Stimulated activated CD8-positive, alpha-beta memory T cell treated with anti-CD3 and anti-CD28 coated beads, Interleukin-15, amount 100 ng/mL, for 1 hour (primary cell): Measurements from ENCODE around the gene TNFSF13.

Source experiments
- DNase-seq: peaks from one replicate; pipeline ENCODE4 v3.0.0-alpha.2; 2020; ENCODE audit warnings: low read depth

The TNFSF13 gene

DNA sequence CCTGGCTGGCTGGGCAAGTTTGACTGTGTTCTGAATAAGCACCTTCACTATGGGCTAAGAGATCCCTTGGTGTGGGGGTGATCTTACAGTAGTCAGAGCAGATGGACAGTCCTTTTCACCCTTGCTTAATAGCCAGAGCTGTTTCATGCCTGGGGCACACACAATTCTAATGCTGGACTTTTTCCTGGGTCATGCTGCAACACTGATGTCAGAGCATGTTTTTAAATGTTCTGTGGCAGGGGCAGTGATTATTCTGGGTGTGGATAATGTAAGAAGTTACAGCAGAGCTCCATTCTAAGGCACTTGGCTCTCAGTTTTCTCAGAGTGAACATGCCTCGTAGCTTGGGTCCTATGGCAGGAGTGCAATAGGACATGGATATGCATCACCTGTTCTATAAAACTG, 16.9 kb downstream of the TNFSF13 start:
- no peak for DNase-seq

DNA sequence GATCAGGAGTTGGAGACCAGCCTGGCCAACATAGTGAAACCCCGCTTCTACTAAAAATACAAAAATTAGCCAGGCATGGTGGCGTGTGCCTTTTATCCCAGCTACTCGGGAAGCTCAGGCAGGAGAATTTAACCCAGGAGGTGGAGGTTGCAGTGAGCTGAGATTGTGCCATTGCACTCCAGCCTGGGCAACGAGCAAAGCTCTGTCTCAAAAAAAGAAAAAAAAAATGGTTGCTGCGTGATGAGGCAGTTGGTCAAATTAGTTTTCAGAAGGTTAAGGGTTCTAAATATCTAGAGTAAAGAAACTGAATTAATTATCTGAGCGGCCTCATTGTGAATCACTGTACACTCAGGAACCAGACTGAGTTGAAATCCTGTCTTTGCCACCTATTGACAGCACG, 17.4 kb downstream of the TNFSF13 start:
- no peak for DNase-seq

DNA sequence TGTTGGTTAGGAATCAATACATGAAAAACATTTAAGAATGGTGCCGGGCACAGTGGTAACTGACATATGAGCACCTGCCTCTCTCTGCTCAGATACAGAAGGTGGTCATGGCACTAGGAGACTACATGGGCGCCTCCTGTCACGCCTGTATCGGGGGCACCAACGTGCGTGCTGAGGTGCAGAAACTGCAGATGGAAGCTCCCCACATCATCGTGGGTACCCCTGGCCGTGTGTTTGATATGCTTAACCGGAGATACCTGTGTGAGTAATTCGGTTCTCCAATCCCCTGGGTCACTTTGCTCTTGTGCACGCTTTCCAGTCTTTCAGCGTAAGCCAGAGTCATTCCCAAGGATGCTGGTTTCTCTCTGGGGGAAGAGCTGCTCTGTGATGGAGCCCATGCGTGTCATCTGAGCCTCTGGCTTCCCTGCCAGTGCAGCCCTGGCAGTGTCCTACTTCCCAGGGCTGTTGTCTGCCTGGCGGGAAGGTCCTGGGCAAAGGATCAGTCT, 17.9 kb downstream of the TNFSF13 start:
- no peak for DNase-seq

DNA sequence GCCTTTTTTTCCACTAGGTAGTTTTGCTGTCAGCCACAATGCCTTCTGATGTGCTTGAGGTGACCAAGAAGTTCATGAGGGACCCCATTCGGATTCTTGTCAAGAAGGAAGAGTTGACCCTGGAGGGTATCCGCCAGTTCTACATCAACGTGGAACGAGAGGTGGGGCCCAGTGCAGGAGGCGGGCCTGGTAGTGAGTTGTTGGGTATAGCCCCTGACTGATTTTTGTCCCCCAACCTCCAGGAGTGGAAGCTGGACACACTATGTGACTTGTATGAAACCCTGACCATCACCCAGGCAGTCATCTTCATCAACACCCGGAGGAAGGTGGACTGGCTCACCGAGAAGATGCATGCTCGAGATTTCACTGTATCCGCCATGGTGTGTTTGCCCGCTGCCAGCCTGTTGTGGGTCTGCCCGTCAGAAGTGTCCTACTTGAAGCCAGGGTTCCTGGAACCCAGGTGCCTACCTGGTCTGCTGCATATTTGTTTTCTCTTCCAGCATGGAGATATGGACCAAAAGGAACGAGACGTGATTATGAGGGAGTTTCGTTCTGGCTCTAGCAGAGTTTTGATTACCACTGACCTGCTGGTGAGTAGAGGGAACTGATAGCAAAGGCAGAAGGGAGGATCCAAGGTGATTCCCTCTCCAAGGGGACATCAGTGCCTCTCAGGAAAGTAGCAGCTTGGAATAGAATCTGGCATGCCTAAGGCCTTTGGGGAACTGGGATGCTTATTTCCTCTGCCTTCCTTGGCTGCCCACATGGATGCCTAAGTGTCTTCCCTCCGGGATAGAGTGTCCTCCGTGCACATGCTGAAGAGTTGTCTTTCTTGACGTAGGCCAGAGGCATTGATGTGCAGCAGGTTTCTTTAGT, 19.0 kb downstream of the TNFSF13 start:
- no peak for DNase-seq

DNA sequence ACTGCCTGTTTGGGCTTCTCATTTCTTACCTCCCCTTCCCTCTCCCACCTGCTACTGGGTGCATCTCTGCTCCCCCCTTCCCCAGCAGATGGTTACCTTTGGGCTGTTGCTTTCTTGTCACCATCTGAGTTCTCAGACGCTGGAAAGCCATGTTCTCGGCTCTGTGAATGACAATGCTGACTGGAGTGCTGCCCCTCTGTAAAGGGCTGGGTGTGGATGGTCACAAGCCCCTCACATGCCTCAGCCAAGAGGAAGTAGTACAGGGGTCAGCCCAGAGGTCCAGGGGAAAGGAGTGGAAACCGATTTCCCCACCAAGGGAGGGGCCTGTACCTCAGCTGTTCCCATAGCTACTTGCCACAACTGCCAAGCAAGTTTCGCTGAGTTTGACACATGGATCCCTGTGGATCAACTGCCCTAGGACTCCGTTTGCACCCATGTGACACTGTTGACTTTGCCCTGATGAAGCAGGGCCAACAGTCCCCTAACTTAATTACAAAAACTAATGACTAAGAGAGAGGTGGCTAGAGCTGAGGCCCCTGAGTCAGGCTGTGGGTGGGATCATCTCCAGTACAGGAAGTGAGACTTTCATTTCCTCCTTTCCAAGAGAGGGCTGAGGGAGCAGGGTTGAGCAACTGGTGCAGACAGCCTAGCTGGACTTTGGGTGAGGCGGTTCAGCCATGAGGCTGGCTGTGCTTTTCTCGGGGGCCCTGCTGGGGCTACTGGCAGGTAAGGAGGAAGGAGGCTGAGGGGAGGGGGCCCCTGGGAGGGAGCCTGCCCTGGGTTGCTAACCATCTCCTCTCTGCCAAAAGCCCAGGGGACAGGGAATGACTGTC, 20.7 kb downstream of the TNFSF13 start, which contains the start of gene CD68:
TSS of gene CD68 (plus strand) at position 638 of the 833 bp plus-strand sequence. CDS start at position 678, 40 bp downstream.
- no peak for DNase-seq

DNA sequence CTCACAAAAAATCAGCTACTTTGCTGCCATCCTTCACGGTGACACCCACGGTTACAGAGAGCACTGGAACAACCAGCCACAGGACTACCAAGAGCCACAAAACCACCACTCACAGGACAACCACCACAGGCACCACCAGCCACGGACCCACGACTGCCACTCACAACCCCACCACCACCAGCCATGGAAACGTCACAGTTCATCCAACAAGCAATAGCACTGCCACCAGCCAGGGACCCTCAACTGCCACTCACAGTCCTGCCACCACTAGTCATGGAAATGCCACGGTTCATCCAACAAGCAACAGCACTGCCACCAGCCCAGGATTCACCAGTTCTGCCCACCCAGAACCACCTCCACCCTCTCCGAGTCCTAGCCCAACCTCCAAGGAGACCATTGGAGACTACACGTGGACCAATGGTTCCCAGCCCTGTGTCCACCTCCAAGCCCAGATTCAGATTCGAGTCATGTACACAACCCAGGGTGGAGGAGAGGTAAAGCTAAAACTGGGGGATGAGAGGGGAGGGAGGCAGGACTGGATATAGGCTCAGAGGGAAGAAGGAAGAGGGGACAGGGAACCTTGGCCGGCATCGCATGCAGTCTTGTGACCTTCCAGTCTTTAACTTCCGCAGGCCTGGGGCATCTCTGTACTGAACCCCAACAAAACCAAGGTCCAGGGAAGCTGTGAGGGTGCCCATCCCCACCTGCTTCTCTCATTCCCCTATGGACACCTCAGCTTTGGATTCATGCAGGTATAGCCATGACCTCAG, 21.5 kb downstream of the TNFSF13 start:
- no peak for DNase-seq

DNA sequence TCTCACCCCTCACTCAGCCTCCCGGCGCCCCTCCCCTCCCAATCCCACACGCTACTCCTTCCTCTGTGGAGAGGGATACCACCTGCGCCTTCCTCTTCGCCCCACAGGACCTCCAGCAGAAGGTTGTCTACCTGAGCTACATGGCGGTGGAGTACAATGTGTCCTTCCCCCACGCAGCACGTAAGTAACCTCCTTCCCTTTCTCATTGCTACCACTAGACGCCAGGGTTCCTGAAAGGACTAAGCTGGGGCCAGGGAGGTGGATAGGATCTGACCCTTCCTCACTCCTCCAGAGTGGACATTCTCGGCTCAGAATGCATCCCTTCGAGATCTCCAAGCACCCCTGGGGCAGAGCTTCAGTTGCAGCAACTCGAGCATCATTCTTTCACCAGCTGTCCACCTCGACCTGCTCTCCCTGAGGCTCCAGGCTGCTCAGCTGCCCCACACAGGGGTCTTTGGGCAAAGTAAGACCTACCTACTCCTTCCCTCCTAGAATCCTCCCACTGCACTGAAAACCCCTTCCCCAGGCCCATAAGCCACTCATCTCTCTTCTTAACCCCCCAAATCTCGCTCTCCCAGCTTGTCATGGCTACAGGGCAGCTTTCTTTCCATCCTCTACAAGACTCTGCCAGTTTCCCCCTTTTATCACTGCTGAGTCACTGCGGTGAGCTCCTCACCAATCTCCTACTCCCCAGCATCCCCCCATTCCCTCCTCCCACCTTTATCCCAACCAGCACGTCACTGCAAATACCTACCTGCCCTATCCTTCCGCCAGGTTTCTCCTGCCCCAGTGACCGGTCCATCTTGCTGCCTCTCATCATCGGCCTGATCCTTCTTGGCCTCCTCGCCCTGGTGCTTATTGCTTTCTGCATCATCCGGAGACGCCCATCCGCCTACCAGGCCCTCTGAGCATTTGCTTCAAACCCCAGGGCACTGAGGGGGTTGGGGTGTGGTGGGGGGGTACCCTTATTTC, 22.3 kb downstream of the TNFSF13 start:
- no peak for DNase-seq

DNA sequence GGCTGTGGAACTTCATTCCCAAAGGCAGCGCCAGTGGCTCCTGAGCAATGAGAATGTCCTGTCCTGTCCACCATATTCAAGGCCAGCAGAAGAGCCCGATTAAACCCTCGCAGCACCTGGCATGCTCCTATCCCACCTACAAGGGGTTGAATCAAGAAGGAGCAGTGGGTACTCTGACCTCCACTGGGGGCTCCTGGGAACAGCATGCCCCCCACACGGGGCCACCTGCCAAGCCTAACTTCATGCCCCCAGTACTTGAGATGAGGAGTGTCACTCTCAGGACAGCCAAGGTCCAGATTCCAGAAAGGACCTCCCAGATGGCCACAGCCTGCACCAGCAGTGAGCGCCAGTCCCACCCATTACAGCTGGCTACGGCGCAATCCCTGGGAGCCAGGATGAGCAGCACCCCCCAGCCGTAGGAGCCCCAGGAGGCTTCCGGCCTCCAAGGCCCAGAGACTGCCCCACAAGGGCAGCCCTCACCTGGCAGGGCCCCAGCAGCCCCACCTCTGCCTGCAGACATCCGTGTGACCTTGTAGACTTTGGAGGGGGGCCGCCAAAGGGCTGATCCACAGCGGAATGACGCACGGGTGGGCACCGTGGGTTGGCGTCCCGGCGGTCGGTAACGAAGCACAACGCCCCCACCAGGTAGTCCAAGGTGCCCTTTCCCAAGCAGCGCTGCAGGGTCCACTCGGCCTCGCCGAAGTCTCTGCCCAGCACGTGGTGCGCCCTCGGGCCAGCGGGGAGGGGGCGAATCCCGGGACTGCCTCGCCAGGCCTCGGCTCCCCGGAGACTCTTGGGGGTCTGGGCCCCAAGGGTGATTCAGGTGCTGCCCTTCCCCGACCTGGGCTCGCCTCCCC, 24.1 kb downstream of the TNFSF13 start:
- DNase-seq = no peak

DNA sequence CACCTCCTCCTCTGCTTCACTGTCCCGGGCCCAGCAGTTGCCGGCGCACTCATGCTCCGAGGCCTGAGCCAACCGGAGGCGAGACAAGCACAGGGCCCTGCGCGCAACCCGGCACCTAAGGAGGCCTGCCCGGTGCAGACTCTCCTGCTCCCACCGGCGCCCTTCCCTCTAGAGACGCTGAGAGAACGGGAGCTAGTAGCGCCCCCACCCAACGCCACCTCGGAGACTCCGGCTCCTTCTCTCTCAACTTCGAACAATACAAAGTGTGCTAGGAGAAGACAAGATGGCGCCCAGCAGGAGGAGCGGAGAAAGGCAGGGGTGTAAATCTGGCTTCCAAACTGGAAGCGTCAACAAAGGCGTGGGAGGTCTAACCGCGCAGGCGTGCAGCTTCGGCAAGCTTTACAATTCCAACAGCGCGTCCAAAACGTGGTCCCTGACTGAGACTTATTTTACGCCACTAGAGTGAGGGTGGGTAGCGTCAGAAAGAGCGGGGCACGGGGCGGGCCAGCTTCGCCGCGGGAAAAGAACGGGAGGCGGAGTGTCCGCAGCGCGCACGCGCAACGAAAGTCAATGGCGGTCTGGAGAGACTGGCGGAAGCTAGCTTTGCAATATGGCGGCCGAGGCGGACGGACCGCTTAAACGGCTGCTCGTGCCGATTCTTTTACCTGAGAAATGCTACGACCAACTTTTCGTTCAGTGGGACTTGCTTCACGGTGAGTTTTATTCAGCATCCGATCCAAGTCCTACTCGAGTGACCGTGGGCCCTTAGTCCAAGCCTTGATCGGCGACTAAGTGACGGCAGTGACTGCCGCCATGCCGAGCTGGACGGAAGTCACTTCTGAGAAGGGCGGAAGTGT, 24.9 kb downstream of the TNFSF13 start, which contains the start of gene MPDU1:
TSS of gene MPDU1 (plus strand) at position 600 of the 857 bp plus-strand sequence. CDS start at position 611, 11 bp downstream.
- DNase-seq = peak; percentile 84

DNA sequence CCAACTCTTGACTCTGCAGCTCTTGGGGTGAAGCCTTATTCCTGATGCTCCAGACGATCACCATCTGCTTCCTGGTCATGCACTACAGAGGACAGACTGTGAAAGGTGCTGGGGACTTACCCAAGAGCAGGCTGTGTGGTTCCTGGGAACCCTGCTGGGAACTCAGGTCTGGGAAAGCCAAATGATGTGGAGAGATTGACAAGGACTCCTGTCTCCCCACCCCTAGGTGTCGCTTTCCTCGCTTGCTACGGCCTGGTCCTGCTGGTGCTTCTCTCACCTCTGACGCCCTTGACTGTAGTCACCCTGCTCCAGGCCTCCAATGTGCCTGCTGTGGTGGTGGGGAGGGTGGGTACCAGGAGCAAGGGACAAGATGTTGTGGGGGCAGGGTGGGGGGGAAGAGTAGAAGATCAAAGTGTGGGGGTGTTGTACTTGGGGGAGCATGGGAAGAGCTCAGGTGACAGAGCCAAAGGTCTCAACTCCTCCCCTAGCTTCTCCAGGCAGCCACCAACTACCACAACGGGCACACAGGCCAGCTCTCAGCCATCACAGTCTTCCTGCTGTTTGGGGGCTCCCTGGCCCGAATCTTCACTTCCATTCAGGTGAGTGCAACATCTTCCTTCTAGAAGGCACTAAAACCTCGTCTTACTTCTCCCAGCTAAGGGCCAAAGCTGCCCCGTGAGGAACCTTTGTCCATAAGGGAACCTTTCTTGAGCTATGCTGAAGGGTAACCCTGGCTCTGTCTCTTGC, 28.3 kb downstream of the TNFSF13 start:
- no peak for DNase-seq

DNA sequence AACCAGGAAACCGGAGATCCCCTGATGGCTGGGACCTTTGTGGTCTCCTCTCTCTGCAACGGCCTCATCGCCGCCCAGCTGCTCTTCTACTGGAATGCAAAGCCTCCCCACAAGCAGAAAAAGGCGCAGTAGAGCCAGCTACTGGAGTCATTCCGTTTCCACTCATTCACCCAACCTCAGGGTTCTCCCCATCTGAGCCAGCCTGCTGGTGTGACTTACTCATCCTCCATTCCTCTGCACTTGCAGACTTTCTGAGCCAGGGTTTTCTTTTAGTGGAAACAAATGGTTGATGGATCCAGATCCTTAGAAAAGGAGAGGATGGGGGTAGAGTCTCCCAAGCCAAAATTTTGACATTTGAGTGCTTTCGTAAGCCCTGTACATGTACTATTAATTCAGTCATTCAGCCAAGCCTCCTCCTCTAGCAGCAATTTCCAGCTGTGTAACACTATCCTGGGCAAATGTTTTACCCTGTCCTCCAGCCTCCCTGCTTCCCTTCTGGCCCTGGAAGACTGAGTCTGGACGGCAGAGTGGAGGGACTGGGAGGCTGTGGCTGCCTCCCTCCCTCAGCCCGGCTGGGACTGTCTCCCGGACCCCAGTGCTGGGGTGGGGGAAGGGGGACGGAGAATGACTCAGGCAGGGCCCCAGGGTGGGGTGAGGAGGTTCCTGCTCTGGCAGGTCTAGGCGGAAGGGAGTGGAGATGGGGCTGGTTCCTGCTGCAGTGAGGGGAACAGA, 29.0 kb downstream of the TNFSF13 start:
- no peak for DNase-seq

DNA sequence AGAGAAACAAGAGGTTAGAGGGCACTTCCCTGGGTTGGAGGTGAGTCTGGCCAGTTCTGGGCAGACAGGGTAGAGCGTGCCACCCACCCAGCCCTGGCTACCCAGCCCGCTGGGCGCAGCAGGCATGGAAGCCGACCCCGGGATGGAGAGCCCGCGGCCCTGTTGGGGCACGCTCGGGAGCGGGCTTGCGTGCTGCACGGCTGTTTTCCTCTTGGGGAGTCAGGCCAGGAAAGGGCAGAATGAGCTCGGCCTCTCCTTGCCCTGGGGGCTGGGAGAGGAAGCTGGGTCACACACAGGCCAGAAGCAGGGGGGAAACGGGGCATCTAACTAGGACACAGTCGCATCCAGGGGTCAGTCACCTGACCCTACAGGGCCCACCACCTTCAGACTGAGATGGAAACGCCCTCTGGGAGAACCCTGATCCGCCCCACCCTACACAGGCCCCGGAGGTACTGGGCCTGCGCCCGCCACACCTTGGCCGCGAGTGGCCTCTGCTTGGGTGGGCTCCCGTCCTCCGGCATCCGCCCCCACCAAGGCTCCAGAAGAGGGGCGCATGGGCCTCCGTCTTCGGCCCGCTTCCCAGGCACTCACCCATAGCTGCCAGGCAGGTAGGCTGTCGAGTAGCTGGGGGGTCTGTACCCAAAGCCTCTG, 30.1 kb downstream of the TNFSF13 start:
- DNase-seq = no peak

DNA sequence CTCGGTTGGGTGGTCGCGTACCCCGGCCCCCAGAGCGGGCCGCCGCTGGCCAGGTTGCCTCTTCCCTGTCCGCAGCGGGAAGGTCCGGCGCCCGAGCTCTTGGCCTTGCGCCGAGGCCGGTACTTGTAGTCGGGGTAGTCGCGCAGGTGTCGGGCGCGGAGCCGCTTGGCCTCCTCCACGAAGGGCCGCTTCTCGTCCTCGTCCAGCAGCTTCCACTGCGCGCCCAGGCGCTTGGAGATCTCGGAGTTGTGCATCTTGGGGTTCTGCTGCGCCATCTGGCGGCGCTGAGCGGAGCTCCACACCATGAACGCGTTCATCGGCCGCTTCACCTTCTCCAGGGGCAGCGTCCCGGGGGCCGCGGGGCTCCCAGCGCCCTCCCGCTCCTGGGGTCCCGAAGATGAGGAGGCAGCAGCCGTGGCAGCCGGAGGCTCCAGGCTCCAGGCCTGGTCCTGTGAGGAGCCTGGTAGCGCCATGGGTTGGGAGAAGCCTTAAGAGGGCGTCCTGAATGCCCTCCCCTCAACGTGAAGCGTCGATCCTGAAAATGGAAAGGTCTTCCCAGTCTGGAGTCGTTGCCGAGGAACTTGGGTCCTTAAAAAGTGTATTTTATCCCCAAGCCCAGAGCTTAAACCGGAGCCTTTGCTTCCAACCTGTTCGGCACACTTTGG, 30.8 kb downstream of the TNFSF13 start:
- DNase-seq = no peak

DNA sequence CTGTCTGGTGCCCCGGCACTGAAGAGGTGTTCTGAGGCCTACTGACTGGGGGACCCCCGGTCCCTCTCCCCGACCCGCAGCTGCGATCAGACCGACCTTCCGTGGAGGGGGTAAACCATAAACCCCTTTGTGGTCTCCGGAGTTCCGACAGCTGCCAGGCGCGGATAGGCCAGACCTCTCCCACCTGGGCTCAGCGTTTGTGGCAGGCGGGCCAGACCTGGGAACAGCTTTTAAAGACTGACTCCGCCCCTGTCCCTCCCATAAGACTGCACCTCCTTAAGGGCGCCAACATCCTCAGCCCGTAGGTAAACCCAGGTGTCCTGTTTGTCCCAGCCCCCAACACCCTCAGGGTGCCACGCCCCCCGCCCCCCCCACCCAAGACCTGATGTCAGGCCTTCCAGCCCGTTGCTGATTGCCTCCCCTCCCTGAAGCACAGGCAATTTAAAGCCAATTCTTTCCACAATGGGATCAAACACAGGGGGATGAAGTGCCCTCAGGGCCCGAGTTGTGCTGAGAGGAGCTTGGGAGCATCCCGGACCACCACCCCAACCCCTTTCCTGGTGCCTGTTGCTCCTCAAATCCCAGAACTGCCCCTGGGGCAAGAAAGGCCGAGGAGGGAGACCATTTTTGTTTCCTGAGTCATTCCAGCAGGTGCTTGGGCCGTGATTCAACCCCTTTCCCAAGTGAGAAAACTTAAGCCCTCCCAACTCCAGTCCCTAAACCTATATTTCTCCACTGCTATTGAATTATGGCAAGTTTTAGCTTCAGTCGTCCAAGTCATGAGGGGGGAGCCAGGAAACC, 31.5 kb downstream of the TNFSF13 start, which contains the start of gene SOX15:
TSS of gene SOX15 (minus strand) at position 204 of the 801 bp plus-strand sequence. CDS start 418 bp downstream, outside the sequence.
- DNase-seq = no peak

DNA sequence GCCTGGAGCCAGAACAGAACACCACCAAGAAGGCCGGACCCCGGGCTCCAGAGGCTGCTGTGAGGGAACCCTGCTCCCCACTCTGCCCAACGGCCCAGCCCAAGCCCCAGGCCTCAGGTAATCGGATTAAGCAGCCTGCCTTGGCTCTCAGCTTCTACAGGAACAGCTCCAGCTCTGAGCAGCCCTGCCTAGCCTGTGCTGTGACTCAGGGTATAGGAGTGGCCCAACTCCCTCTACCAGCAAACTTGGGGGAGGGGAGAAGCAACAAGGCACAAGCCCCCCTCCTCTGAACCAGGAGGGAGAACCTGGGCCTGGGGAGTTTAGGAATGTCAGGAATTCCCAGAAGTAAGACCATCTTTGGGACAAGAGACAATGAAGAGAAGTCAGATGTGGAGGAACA, 32.2 kb downstream of the TNFSF13 start:
- DNase-seq = no peak
